ENCODE data around the gene CTAGE4.
"Not testable (repeated sequence)": the region's sequence is repeated elsewhere in the genome, so short reads cannot be mapped to it uniquely, and the experiment has no call there.

CTAGE4 gene

GRCh38 chr7:144233039-144233438 is 49.8 kb downstream of the CTAGE4 start:
- H3K18ac ChIP-seq (ENCODE audit: low read length); H2BK15ac ChIP-seq (replicated peaks; ENCODE audit: low read depth); H3K23ac ChIP-seq (ENCODE audit: low read length); H3K9ac ChIP-seq (ENCODE audit: low read length); H4K8ac ChIP-seq (ENCODE audit: low read depth, low read length); H3K4me1 ChIP-seq (ENCODE audit: control insufficient read depth, low read depth, low read length); H3K36me3 ChIP-seq (ENCODE audit: control insufficient read depth, insufficient read depth, low read length); H3K27ac ChIP-seq (ENCODE audit: low read depth, low read length); H2BK120ac ChIP-seq (ENCODE audit: low read depth, low read length); H3K4ac ChIP-seq (ENCODE audit: low read depth, low read length); H3K27me3 ChIP-seq (ENCODE audit: insufficient read depth, low read length, poor library complexity); H3K4me2 ChIP-seq (ENCODE audit: low read length); H2AK5ac ChIP-seq (ENCODE audit: low read length); H3K79me2 ChIP-seq (ENCODE audit: control insufficient read depth, insufficient read depth, low read length); H2BK5ac ChIP-seq (ENCODE audit: low read length); H4K5ac ChIP-seq (ENCODE audit: low read length); H3K56ac ChIP-seq (ENCODE audit: low read length); H3K79me1 ChIP-seq (ENCODE audit: low read length); DNase-seq; H3K4me3 ChIP-seq (ENCODE audit: low read length): not testable (repeated sequence)
- no CpG with 5 or more reads among the region's 1 CpG for WGBS (ENCODE audit: extremely low coverage, insufficient coverage, low lambda C conversion rate)

All from mesendoderm (in vitro differentiated cells).